GM21360 (cell line): ENCODE results near the gene RASA4.
"Not testable (repeated sequence)": the region's sequence is repeated elsewhere in the genome, so short reads cannot be mapped to it uniquely, and the experiment has no call there.

Source experiments
- ATAC-seq: cut with Tn5 transposase; IDR thresholded peaks from one replicate; pipeline ENCODE4 v1.9.1; 2021; ENCODE audit warnings: mild to moderate bottlenecking, moderate library complexity; ENCODE audit not compliant: unreplicated experiment

RASA4 gene

DNA sequence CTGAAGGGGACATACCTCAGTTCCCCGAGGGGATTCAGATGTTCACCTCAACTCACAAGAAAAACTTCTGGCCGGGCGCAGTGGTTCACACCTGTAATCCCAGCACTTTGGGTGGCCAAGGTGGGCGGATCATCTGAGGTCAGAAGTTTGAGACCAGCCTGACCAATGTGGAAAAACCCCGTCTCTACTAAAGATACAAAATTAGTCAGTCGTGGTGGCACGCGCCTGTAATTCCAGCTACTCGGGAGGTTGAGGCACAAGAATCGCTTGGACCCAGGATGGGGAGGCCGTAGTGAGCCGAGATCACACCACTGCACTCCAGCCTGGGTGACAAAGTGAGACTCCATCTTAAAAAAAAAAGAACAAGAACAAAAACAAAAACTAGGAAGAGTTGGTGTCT is 71.3 kb downstream of the RASA4 start:
- not testable (repeated sequence) for ATAC-seq

DNA sequence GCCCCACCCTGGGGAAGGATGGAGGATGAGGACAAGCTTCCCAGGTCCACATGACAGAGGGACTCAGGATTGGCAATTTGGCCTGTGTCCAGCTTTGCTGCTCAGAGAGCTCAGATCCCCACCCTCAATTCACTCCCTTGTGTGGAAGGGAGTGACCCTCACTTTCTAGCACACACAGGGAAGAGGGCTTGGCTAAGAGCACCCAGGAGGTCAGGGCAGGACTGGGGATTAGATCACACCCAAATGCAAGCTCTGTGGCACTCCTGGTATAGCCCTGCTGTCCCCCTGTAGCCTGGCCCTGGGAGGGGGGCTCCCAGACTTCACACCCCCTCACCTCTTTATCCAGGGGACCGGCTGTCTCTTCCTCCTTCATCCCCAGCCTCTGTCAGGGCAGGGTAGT is 72.2 kb downstream of the RASA4 start:
- not testable (repeated sequence) for ATAC-seq

GRCh38 chr7:102543596-102543995 is 73.0 kb downstream of the RASA4 start, which contains the start of gene UPK3BL2:
UPK3BL2 (minus strand) TSS chr7:102543696; CDS start chr7:102543636, 60 bp downstream.
- not testable (repeated sequence) for ATAC-seq

DNA sequence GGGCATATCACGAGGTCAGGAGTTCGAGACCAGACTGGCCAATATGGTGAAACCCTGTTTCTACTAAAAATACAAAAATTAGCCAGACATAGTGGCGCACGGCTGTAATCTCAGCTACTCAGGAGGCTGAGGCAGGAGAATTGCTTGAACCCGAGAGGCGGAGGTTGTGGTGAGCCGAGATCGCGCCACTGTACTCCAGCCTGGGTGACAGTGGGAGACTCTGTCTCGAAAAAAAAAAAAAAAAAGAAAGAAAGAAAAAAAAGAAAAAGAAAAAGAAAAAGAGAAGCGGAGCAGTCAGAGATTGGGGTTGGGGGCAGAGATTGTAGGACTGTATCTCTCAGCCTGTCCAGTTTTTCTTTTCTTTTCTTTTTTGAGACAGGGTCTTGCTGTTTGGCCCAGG is 73.8 kb downstream of the RASA4 start:
- ATAC-seq = not testable (repeated sequence)

DNA sequence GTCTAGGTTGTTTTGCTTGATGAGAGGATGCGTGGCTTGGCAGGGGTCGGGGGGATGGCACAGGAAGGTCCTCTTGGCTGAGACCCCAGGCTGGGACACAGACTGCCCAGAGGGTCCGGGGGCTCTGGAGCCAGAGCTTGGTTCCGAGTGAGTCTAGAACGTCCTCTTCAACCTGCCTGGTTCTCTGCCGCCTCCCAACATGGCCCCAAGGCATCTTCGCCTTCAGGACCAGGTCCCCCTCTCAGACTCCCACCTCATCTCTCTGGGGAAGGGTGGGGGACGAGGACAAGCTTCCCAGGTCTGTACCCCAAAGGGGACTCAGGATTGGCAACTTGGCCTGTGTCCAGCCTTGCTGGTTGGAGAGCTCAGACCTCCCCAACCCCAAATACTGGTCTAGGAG is 74.5 kb downstream of the RASA4 start:
- not testable (repeated sequence) for ATAC-seq

DNA sequence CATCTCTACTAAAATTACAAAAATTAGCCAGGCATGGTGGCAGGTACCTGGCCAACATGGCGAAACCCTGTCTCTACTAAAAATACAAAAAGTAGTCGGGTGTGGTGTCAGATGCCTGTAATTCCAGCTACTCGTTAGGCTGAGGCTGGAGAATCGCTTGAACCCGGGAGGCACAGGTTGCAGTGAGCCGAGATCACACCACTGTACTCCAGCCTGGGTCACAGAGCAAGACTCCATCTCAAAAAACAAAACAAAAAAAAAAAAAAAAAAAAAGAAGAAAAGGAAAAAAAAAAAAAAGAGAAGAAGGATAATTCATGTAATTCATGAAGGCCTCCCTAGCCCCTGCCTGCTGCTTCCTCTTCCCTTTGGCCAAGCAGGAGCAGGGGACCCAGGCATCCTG is 76.0 kb downstream of the RASA4 start:
- ATAC-seq = not testable (repeated sequence)

DNA sequence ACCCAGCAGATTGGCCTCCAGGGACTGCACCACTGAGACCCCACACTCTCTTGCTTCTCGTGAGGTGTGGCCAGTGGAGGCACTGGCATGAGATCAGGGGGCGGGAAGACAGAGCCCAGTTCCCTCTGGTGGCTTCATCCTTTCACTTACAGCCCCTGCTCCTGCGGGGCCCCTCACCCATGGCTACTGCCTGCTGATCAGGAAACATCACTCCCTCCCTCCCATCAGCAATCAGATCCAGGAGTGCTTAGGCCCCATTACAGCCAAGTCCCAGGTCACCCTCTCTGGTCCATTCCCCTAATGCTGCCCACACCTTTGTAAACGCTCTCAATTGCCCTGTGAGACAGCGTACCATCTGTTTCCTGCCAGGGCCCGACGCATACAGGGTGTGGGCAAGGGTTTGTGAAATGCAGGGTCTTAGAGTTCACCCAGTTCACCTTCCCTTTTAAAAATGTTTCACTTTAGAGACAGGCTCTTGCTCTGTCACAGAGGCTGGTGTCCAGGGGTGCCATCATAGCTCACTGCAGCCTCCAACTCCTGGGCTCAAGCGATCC is 81.4 kb downstream of the RASA4 start:
- not testable (repeated sequence) for ATAC-seq

DNA sequence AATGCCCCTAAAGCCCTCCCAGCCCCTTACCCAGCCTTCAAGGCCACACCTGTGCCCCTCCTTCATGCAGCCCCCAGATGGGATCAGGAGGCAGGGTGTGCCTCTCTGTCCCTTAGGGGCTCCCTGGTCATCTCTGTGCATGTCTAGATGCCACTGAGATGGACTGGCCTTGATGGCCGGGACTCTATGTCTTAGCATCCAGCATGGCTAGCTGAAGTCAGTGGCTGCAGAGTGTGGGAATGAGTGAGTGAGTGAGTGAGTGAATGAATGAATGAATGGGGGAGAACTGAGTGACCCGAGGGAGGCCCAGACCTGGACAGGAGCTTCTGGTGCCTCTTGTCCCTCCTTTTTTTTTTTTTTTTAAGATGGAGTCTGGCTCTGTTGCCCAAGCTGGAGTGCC is 84.4 kb downstream of the RASA4 start:
- not testable (repeated sequence) for ATAC-seq

DNA sequence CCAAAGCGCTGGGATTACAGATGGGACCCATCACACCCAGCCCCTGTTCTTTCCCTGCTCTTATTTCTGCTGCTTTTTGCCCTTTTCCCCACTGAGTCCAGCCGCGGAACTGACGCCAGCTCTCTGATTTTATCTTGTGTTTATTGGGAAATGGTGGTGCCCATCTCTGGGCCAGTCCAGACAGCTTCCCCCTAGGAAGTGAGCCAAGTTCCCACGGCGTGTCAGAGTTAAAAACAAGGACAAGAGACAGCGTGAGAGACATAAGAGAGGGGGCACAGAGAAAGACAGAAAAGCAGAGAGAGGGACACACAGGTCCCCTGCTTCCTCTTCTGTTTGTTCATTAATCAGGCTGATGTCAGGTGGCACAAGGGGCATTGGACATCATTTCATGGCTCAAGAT is 85.0 kb downstream of the RASA4 start:
- not testable (repeated sequence) for ATAC-seq

DNA sequence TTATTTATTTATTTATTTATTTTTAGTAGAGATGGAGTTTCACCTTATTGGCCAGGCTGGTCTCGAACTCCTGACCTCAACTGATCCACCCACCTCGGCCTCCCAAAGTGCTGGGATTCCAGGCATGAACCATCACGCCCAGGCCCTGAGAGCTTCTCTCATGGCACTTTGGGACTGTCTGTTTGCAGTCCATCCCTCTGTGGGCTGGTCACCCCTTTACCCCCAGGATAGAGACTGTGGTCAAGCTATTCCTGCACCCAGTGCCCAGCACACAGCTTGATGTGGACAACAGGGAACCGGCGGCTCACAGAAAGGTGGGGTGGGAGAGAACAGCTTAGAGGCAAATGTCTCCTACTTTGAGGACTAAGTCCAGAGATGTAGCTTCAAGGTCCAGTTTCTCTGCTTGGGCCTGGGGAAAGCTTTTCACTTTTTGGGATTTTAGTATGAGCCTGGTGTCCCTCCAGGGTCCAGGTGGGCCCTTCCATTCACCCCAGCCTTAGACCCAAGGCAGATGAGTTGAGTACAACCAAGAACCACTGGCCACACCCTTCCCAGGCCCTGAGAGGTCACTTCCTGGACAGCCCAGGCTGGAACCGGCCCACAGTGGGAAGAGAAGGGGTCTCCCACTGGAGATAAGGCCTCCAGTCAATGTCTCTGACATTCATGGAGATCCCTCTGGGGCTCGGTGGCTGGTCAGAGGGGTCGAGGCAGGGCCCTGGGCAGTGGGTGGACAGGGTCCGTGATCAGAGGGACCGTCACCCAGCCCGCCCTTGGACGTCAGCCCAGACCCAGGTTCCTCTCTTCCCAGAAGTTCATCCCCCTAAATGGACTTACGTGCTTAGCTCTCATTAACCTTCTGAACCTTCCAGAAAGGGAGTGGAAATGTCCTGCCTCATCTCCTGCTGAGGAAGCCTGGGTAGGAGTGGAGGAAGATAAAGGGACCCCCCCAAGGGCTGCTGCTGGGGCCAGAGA is 88.4 kb downstream of the RASA4 start:
- not testable (repeated sequence) for ATAC-seq

DNA sequence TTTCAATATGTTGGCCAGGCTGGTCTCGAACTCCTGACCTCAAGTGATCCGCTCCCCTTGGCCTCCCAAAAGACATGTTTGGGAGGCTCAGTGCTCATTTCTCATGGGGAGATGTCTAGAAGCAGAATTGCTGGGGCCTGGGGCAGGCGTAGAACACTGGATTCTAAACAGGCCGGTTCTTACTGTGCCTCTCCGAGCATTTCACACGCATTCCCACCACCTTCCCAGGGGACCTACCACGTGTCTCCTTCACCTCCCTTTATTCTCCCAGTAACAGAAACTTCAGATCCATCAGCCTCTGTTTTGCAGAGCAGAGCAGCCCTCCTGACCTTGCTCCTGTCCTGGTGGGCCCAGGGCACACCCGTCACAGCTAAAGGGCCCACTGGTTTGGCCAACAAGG is 89.4 kb downstream of the RASA4 start:
- not testable (repeated sequence) for ATAC-seq

DNA sequence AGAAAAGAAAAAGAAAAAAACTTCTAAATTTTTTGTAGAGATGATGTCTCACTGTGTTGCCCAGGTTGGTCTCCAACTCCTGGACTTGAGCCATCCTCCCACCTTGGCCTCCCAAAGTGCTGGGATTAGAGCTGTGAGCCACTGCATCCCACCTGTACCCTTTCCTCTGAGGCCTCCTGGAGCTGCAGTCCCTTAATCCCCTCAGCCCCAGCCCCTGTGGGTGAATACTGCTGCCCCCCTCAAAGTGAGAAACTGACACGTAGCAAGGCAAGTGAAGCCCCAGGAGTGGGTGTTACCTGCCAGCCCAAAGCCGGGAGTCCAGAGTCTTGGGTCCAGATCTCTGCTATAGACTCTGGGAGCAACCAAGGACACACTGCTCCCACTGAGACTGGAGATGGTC is 91.8 kb downstream of the RASA4 start:
- not testable (repeated sequence) for ATAC-seq
